ENCODE measurements around the gene GGT5.
"Not testable (repeated sequence)": the region's sequence is repeated elsewhere in the genome, so short reads cannot be mapped to it uniquely, and the experiment has no call there.

Gene GGT5

DNA sequence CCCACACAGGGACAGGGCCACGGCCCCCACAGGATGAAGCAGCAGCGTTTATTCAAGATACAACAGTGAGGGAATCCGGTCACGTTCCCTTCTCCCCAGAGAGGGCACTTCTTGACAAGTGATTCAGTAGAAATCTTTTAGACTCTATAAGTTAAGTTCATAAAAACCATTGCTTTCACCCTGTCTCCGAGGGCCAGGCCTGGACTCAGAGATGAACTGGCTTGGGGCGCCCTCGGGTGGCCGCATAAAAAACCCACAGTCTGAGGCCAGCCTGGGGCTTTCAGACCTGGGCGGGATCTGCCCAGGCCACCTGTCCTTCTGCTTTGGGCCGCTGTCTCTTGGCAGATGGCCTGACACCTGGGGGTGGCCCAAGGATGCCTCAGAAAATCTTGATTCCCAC, 14.6 kb upstream of the GGT5 start:
- H3K27ac ChIP-seq (ENCODE audit: low read depth, low read length); H3K27me3 ChIP-seq (ENCODE audit: control insufficient read depth, insufficient read depth, low read length); H3K36me3 ChIP-seq (ENCODE audit: control insufficient read depth, insufficient read depth, low read length); H3K9ac ChIP-seq (ENCODE audit: low read depth, low read length); H3K9me3 ChIP-seq (ENCODE audit: control insufficient read depth, insufficient read depth, low read length); H3K4me3 ChIP-seq (ENCODE audit: low read depth, low read length); H3K4me1 ChIP-seq (ENCODE audit: control insufficient read depth, insufficient read depth, low read length): not testable (repeated sequence)

DNA sequence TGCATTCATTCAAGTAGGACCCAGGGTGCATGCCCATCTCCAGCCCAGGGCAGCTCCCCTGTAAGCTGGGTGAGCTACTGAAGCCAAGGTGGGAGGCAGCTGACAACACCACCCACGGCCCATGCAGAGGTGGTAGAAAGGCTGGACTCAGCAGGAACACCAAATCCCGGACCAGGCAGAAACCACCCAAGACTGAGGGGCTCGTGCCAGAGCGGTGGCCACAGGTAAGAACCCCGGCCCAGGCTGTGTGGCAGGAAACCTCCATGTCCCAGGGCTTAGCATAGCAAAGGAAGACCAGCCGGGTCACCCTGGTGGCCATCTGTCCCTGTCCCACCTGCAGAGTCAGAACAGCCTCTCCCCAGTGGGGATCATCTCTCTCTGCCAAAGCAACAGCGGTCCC, 11.9 kb upstream of the GGT5 start:
- not testable (repeated sequence) for H3K4me1 ChIP-seq (ENCODE audit: control insufficient read depth, insufficient read depth, low read length); H3K36me3 ChIP-seq (ENCODE audit: control insufficient read depth, insufficient read depth, low read length); H3K27ac ChIP-seq (ENCODE audit: low read depth, low read length); H3K4me3 ChIP-seq (ENCODE audit: low read depth, low read length); H3K27me3 ChIP-seq (ENCODE audit: control insufficient read depth, insufficient read depth, low read length); H3K9ac ChIP-seq (ENCODE audit: low read depth, low read length); H3K9me3 ChIP-seq (ENCODE audit: control insufficient read depth, insufficient read depth, low read length)

DNA sequence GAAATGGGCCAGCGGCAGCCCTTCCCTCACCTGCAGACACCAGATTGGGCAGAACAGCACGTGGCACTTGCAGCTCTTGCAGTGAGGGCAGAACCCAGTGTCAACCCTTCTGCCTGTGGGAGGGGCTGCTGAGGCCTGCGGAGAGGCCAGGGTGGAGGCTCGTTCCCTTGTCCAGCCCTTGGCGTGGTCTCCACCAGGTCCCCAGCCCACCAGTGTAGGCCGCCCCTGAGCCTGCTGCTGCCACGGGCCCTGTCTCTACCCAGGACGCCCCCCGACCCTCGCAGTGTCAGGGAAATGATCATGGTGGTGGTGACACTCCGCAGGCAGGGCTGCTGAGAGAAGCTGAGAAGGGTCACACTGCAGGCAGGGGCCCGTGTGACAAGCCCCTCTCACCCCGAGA, 11.3 kb upstream of the GGT5 start:
- H3K27me3 ChIP-seq (ENCODE audit: control insufficient read depth, insufficient read depth, low read length); H3K9ac ChIP-seq (ENCODE audit: low read depth, low read length); H3K9me3 ChIP-seq (ENCODE audit: control insufficient read depth, insufficient read depth, low read length); H3K27ac ChIP-seq (ENCODE audit: low read depth, low read length); H3K4me1 ChIP-seq (ENCODE audit: control insufficient read depth, insufficient read depth, low read length); H3K36me3 ChIP-seq (ENCODE audit: control insufficient read depth, insufficient read depth, low read length); H3K4me3 ChIP-seq (ENCODE audit: low read depth, low read length): not testable (repeated sequence)

DNA sequence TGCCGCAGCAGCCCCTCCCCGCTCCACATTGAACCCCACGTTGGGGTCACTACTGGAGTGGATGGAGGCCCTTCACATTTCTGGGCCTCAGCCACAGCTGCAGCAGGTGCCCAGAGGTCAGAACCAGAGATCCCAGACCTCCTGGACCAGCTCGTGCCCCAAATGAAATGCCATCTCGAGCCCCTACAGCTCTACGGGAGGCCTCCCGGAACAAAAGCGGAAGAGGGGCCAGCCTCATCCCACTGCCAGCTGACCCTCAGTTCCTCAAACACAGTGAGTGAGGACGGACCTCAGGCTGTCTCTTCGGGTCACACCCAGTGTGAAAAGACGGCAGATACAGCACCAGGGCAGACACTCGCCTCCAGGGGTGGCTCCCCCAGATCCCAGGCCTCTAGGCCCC, 8.2 kb upstream of the GGT5 start:
- not testable (repeated sequence) for H3K4me3 ChIP-seq (ENCODE audit: low read depth, low read length); H3K27ac ChIP-seq (ENCODE audit: low read depth, low read length); H3K4me1 ChIP-seq (ENCODE audit: control insufficient read depth, insufficient read depth, low read length); H3K9ac ChIP-seq (ENCODE audit: low read depth, low read length); H3K27me3 ChIP-seq (ENCODE audit: control insufficient read depth, insufficient read depth, low read length); H3K36me3 ChIP-seq (ENCODE audit: control insufficient read depth, insufficient read depth, low read length); H3K9me3 ChIP-seq (ENCODE audit: control insufficient read depth, insufficient read depth, low read length)

DNA sequence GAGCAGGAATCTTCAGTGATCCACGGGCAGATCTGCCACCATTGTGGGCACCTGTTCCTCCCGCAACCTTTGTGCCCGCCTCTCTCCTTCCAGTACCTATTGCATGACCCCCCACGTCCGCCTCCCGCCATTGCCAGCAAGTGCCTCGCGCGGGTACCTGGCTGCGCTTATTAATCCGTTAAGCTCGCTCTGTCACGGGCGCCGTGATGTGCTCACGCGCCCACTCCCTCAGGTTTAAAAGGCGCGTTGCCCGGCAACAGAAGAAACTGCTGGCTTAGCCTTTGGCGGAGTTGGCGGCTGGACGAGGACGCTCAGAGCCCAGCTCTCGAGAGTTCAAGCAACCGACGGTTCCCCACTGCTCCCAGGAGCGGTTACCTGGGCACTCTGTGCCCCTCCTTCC, 6.4 kb upstream of the GGT5 start:
- not testable (repeated sequence) for H3K4me3 ChIP-seq (ENCODE audit: low read depth, low read length); H3K4me1 ChIP-seq (ENCODE audit: control insufficient read depth, insufficient read depth, low read length); H3K9ac ChIP-seq (ENCODE audit: low read depth, low read length); H3K27me3 ChIP-seq (ENCODE audit: control insufficient read depth, insufficient read depth, low read length); H3K9me3 ChIP-seq (ENCODE audit: control insufficient read depth, insufficient read depth, low read length); H3K27ac ChIP-seq (ENCODE audit: low read depth, low read length); H3K36me3 ChIP-seq (ENCODE audit: control insufficient read depth, insufficient read depth, low read length)

DNA sequence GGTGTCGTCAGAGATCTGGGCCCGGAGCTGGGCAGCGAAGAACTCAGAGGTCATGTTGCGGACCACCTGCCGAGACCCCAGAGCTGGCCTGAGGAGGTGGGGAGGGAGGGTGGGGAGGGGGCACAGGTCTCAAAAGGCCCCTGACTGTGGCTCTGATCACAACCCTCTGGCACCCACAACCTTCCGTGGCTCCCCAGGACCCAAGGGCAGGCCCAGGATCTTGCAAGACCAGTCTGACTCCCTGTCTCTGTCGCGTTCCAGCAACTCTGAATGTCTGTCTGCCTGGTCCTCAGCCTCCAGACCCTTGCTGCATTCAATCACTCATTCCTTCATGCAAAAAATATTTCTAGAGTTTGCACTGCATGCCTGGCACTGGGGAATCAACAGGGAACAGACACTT, 4.5 kb upstream of the GGT5 start:
- H3K4me1 ChIP-seq (ENCODE audit: control insufficient read depth, insufficient read depth, low read length); H3K9me3 ChIP-seq (ENCODE audit: control insufficient read depth, insufficient read depth, low read length): not testable (repeated sequence)

DNA sequence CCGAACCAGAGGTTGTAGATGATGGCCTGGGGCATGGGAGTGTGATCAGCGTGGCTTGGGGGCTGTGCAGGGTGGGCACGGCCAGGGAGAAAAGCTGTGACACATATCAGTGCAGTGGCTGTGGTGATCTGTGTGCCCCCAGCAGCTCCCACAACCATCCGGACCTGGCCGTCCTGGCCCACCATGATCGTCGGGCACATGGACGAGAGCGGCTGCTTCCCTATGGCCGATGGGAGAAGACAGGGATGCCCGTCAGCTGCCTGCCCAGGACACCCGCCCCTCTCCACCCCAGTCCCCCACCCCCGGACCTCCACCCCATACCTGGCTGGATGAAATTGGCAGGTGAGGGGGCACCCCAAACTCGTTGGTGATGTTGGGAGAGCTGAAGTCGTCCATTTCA, 3.7 kb upstream of the GGT5 start:
- H3K27ac ChIP-seq (ENCODE audit: low read depth, low read length); H3K9ac ChIP-seq (ENCODE audit: low read depth, low read length); H3K4me3 ChIP-seq (ENCODE audit: low read depth, low read length); H3K27me3 ChIP-seq (ENCODE audit: control insufficient read depth, insufficient read depth, low read length); H3K9me3 ChIP-seq (ENCODE audit: control insufficient read depth, insufficient read depth, low read length); H3K4me1 ChIP-seq (ENCODE audit: control insufficient read depth, insufficient read depth, low read length); H3K36me3 ChIP-seq (ENCODE audit: control insufficient read depth, insufficient read depth, low read length): not testable (repeated sequence)

More for the DNA sequence above, 4.5 kb upstream of the GGT5 start:
- H3K9ac ChIP-seq (ENCODE audit: low read depth, low read length); H3K4me3 ChIP-seq (ENCODE audit: low read depth, low read length); H3K36me3 ChIP-seq (ENCODE audit: control insufficient read depth, insufficient read depth, low read length); H3K27ac ChIP-seq (ENCODE audit: low read depth, low read length); H3K27me3 ChIP-seq (ENCODE audit: control insufficient read depth, insufficient read depth, low read length): not testable (repeated sequence)

DNA sequence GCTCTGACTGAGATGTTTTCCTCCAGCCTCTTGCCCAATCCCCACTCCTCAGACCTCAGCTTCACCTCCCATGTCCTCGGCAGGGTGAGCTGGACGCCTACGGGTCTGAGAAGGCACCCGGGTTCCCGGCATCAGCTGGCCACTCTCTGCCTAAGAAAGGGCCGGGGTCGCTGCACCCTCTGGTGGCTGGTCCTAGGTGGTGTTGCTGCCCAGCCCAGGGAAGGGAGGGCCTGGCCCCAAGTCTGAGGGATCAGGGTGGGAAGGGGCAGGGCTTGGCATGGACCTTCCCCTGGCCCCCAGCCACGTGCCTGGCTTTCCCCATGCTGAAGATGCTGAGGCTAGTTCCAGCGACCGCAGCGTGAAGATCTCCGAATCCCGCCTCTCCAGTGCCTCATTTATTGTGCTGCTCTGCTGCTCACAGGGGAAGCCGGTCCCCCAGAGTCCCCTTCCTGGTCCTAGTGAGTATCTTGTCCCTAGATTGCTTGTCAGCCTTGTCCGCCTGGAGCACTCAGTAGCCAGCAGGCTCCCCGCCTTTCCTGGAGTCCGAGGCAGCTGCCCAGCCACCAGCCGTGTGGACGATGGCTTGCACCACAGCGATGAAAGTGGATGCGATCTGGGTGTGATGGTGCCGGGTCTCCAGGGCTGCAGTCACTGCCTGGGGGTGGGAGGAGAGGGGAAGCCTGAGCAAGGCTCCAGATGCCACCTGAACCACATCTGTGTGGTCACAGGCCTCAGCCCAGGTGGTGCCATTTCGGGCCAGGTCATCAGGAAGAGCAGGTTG, 2.9 kb upstream of the GGT5 start:
- Histone ChIP-seq H3K4me3 (ENCODE audit: low read depth, low read length) (no peak overlapping the region), H3K27me3 (ENCODE audit: control insufficient read depth, insufficient read depth, low read length) (no peaks in the 10 kb centered on the region), H3K36me3 (ENCODE audit: control insufficient read depth, insufficient read depth, low read length) (no peaks in the 10 kb centered on the region), H3K9ac (ENCODE audit: low read depth, low read length) (no peak overlapping the region), H3K27ac (ENCODE audit: low read depth, low read length) (no peak overlapping the region), H3K4me1 (ENCODE audit: control insufficient read depth, insufficient read depth, low read length) (peaks cover 4% of the 10 kb centered on the region; the same call in 1 of the 2 replicates), H3K9me3 (ENCODE audit: control insufficient read depth, insufficient read depth, low read length) (no peaks in the 10 kb centered on the region)

DNA sequence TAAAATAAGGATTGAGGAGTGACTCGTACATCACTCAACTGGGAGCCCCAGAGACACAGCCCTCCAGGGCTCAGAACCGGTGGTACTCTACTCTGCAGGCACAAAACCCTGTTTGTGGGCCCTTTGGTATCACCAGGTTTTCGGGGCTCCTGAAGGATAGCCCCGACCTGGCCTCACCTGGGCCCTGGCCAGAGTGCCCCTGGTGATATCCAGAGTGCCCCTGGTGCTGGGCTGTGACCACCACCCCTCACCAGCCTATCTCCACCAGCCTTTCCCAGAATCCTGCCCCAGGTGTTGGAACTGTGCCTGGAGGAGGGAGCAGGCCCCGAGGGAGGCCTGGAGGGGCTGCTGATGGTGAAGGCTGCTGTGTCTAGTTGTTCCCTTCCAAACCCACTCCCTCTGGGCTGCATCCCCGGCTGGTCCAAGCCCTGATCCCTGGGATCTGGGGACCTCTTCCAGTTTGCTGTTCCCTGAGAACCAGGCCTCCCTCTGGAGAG, 2.2 kb upstream of the GGT5 start:
- no peak overlapping the region for H3K9ac ChIP-seq (ENCODE audit: low read depth, low read length)
- H3K27ac ChIP-seq (ENCODE audit: low read depth, low read length) = no peak overlapping the region
- no peak overlapping the region for H3K4me3 ChIP-seq (ENCODE audit: low read depth, low read length)

DNA sequence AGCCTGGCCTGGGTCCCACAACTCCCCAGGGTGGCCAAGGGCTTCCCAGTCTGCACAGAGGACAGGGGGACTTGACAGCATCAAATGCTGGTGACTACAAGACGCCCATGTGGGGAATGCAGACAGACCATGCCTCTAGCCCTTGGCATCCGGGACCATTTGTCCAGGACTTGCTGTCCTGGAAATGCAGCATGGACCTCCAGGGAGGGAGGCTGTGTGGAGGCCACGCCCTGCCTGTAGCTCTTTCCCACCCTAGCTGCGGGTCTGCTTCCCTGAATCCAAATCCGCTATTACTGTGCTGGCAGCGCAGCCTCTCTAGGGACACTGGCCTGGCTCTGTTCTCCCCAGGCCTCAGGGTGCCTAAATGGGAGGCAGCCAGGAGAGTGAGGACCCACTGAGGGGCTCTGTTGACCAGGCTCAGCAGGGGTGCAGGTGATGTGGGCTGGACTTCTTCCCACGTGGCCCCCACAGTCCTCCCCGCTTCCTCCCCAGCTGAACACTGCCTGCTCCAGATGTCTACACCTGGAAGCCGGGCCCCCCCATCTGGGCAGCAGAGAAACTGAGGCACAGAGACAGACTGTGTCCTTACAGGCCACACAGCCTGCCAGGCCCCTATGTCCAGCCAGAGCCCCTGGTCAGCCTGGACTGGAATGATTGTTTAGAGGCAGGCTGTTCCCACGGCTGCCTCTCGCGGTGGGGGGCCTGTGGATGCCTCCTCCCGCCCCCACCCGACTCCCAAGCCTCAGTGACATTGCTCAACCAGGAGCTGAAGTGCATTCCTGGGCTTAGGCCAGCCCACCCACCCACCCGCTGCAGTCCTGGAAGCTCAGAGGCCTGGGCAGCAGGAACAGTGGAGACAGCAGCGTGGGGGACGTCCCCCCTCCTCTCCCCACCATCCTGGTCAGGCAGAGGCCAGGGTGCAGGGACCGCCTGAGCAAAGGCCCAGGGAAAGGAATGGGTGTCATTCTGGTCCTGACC, 991 bp upstream of the GGT5 start:
- H3K4me1 ChIP-seq (ENCODE audit: control insufficient read depth, insufficient read depth, low read length); H3K9ac ChIP-seq (ENCODE audit: low read depth, low read length); H3K4me3 ChIP-seq (ENCODE audit: low read depth, low read length); H3K27me3 ChIP-seq (ENCODE audit: control insufficient read depth, insufficient read depth, low read length); H3K9me3 ChIP-seq (ENCODE audit: control insufficient read depth, insufficient read depth, low read length); H3K36me3 ChIP-seq (ENCODE audit: control insufficient read depth, insufficient read depth, low read length); H3K27ac ChIP-seq (ENCODE audit: low read depth, low read length): not testable (repeated sequence)

More for the DNA sequence above, 2.2 kb upstream of the GGT5 start:
- H3K4me1 ChIP-seq (ENCODE audit: control insufficient read depth, insufficient read depth, low read length) = peaks cover 4% of the 10 kb centered on the region; the same call in 1 of the 2 replicates
- no peaks in the 10 kb centered on the region for H3K36me3 ChIP-seq (ENCODE audit: control insufficient read depth, insufficient read depth, low read length)
- H3K27me3 ChIP-seq (ENCODE audit: control insufficient read depth, insufficient read depth, low read length) = no peaks in the 10 kb centered on the region
- no peaks in the 10 kb centered on the region for H3K9me3 ChIP-seq (ENCODE audit: control insufficient read depth, insufficient read depth, low read length)

DNA sequence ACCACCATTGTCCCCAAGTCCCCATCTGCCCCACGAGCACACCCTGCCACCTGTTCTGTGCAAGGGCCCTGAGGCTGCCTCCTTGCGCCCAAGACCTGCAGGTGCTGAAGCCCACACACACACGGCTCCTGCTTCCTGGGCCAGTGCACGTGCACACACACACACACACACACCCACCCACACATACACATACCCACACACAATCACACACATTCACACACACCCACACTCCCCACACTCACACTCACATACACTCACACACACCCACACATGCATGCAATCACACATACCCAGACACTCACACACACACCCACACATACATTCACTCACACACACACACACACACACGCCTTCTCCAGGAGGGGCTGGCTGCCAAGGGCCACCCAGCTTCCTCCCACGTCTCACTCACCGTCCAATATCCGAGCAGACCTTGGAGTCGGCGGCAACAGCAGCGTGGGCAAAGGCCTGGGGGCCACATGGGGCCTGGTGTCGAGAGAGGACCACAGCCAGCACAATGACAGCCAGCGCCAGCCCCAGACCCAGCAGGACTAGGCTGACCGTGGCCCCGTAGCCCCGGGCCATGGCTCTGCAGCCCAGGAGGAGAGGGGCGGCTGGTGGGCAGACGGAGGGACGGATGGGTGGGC, 616 bp downstream of the GGT5 start:
- Histone ChIP-seq H3K9me3 (ENCODE audit: control insufficient read depth, insufficient read depth, low read length) (no peaks in the 10 kb centered on the region), H3K4me1 (ENCODE audit: control insufficient read depth, insufficient read depth, low read length) (peaks cover 4% of the 10 kb centered on the region; the same call in 1 of the 2 replicates), H3K27me3 (ENCODE audit: control insufficient read depth, insufficient read depth, low read length) (no peaks in the 10 kb centered on the region), H3K9ac (ENCODE audit: low read depth, low read length) (no peak overlapping the region), H3K36me3 (ENCODE audit: control insufficient read depth, insufficient read depth, low read length) (no peaks in the 10 kb centered on the region), H3K27ac (ENCODE audit: low read depth, low read length) (no peak overlapping the region), H3K4me3 (ENCODE audit: low read depth, low read length) (no peak overlapping the region)
